Loucy (cell line): ENCODE measurements around the gene RAB15.
A peak's percentile ranks its signal among the peaks of the same experiment; 100 is the strongest.

Experiments
- H2AFZ ChIP-seq: fragments of 200-600 bp; sonication (generic); 2 replicates; pipeline ENCODE4 v1.6.0; 2016; ENCODE audit warnings: antibody characterized with exemption, mild to moderate bottlenecking, low read length, moderate library complexity
- H3F3A ChIP-seq: fragments of 200-600 bp; 2 replicates; pipeline ENCODE4 v1.6.0; 2016; ENCODE audit warnings: antibody characterized with exemption, low read depth, mild to moderate bottlenecking
- H3K27me3 ChIP-seq: fragments of 200-600 bp; sonication (generic); 2 replicates; pipeline ENCODE4 v1.6.1; 2014; ENCODE audit warnings: low read length, mild to moderate bottlenecking; ENCODE audit not compliant: insufficient read depth, poor library complexity, severe bottlenecking
- H3K36me3 ChIP-seq: fragments of 200-600 bp; sonication (generic); 2 replicates; pipeline ENCODE4 v1.6.1; 2016; ENCODE audit warnings: low read length; ENCODE audit not compliant: insufficient read depth
- H3K4me1 ChIP-seq: fragments of 200-600 bp; sonication (generic); 2 replicates; pipeline ENCODE4 v1.5.1; 2014; ENCODE audit warnings: low read length, mild to moderate bottlenecking; ENCODE audit not compliant: insufficient read depth, poor library complexity, severe bottlenecking
- H3K4me2 ChIP-seq: fragments of 200-600 bp; sonication (generic); 2 replicates; pipeline ENCODE4 v1.6.0; 2014; ENCODE audit warnings: antibody characterized with exemption, low read length, low read depth, mild to moderate bottlenecking; ENCODE audit not compliant: poor library complexity, severe bottlenecking
- H3K4me3 ChIP-seq: fragments of 200-600 bp; sonication (generic); 2 replicates; pipeline ENCODE4 v1.5.1; 2014; ENCODE audit warnings: low read length, mild to moderate bottlenecking, mixed read lengths; ENCODE audit not compliant: poor library complexity, severe bottlenecking
- H3K79me2 ChIP-seq: fragments of 200-600 bp; sonication (generic); 2 replicates; pipeline ENCODE4 v1.6.1; 2014; ENCODE audit warnings: low read length; ENCODE audit not compliant: insufficient read depth
- H3K9ac ChIP-seq: fragments of 200-600 bp; sonication (generic); 2 replicates; pipeline ENCODE4 v1.6.0; 2014; ENCODE audit warnings: mild to moderate bottlenecking, low read depth, low read length, moderate library complexity; ENCODE audit not compliant: poor library complexity, severe bottlenecking
- H3K9me2 ChIP-seq: fragments of 200-600 bp; sonication (generic); replicated peaks from 2 replicates; pipeline ENCODE4 v1.6.1; 2016; ENCODE audit warnings: low read depth, low read length, mixed read lengths
- H3K9me3 ChIP-seq: fragments of 200-600 bp; sonication (generic); 2 replicates; pipeline ENCODE4 v1.6.1; 2014; ENCODE audit warnings: mild to moderate bottlenecking, antibody characterized with exemption, low read length, low read depth; ENCODE audit not compliant: insufficient read depth
- H4K20me1 ChIP-seq: fragments of 200-600 bp; sonication (generic); 2 replicates; pipeline ENCODE4 v1.6.0; 2014; ENCODE audit warnings: antibody characterized with exemption, low read length, mild to moderate bottlenecking; ENCODE audit not compliant: insufficient read depth, poor library complexity, severe bottlenecking
- EZH2phosphoT487 ChIP-seq: fragments of 200-600 bp; IDR thresholded peaks from 2 replicates; pipeline ENCODE4 v1.6.1; 2018; ENCODE audit warnings: antibody characterized with exemption, mild to moderate bottlenecking, moderate library complexity, borderline replicate concordance
- TF ChIP-seq, protein P1 (sequence below): fragments of 200-600 bp; sonication (generic); conservative IDR thresholded peaks from 2 replicates; pipeline ENCODE4 v1.5.1; 2014; ENCODE audit warnings: mild to moderate bottlenecking, antibody characterized with exemption, low read length

The RAB15 gene

DNA sequence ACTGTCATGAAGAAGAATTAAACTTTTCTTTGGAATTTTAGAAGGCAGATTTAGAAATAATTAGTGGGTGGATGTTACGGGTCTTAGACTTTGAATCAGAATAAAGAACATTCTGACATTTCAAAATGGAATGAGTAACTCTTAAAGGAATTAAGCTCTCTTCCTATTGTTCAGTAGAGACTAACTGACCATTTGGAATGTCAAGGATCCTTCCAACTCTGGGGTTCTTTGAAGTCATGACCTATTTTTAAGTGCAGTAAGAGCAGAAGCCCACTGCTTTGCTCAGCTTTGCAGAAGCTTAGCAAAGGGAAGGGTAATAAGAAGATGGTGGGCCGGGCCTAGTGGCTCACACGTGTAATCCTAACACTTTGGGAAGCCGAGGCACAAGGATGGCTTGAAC, 53.9 kb downstream of the RAB15 start:
- H3K27me3 ChIP-seq: no peaks in the 10 kb centered on the region
- H3K9me2 ChIP-seq: no peaks in the 10 kb centered on the region
- peaks cover 41% of the 10 kb centered on the region for H3K79me2 ChIP-seq
- H4K20me1 ChIP-seq: peaks cover 11% of the 10 kb centered on the region
- H3K4me1 ChIP-seq: peaks cover 24% of the 10 kb centered on the region
- no peak for TF ChIP-seq EZH2phosphoT487
- TF ChIP-seq, protein P1, sequence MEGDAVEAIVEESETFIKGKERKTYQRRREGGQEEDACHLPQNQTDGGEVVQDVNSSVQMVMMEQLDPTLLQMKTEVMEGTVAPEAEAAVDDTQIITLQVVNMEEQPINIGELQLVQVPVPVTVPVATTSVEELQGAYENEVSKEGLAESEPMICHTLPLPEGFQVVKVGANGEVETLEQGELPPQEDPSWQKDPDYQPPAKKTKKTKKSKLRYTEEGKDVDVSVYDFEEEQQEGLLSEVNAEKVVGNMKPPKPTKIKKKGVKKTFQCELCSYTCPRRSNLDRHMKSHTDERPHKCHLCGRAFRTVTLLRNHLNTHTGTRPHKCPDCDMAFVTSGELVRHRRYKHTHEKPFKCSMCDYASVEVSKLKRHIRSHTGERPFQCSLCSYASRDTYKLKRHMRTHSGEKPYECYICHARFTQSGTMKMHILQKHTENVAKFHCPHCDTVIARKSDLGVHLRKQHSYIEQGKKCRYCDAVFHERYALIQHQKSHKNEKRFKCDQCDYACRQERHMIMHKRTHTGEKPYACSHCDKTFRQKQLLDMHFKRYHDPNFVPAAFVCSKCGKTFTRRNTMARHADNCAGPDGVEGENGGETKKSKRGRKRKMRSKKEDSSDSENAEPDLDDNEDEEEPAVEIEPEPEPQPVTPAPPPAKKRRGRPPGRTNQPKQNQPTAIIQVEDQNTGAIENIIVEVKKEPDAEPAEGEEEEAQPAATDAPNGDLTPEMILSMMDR: no peak
- no peak overlapping the region for H3K4me2 ChIP-seq
- no peaks in the 10 kb centered on the region for H3F3A ChIP-seq
- H3K36me3 ChIP-seq: no peaks in the 10 kb centered on the region
- no peak overlapping the region for H3K4me3 ChIP-seq
- H3K9ac ChIP-seq: no peak overlapping the region
- no peak overlapping the region for H2AFZ ChIP-seq
- H3K9me3 ChIP-seq: no peaks in the 10 kb centered on the region

DNA sequence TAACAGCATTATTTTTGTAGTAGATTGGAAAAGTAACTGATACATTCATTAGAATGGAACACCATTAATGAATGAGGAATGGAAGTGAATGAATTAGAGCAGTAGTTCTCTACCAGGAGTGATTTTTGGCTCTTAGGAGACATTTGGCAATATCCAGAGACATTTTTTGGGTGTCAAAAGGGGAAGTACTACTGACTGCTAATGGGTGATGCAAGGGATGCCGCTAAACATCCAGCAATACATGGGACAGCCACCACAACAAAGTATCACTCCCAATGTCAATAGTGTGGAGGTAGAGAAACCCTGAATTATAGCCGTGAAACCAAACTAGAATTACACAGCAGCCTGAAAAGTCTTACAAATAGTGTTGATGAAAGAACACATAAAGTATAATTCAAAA, 56.3 kb downstream of the RAB15 start:
- no peaks in the 10 kb centered on the region for H3K9me3 ChIP-seq
- H3K9ac ChIP-seq: peak overlapping the region; percentile 93
- peak overlapping the region; percentile 93 for H3K4me3 ChIP-seq
- TF ChIP-seq, protein P1: no peak
- TF ChIP-seq EZH2phosphoT487: no peak
- peak overlapping the region; percentile 99 for H3K4me2 ChIP-seq
- H3K27me3 ChIP-seq: no peaks in the 10 kb centered on the region
- peaks cover 41% of the 10 kb centered on the region for H3K79me2 ChIP-seq
- H3K9me2 ChIP-seq: no peaks in the 10 kb centered on the region
- peaks cover 24% of the 10 kb centered on the region for H3K4me1 ChIP-seq
- no peaks in the 10 kb centered on the region for H3K36me3 ChIP-seq
- no peak overlapping the region for H2AFZ ChIP-seq
- H4K20me1 ChIP-seq: peaks cover 11% of the 10 kb centered on the region
- peaks cover 3% of the 10 kb centered on the region; the same call in 1 of the 2 replicates for H3F3A ChIP-seq

DNA sequence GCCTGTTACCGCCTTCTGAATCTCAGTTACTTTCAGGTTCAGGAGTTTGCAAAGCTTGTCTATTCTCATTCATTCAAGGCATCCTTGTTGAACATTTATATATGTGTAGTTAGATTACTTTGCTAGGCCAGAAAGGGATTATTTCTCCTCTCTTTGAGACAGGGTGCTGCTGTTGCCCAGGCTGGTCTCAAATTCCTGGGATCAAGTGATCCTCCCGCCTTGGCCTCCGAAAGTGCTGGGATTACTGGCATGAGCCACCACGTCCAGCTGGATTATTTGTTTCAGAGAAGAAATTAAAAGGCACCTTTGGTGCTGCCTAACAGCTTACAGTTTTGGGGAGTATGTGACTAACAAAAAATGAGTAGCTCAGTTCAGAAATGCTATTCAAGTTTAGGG, 57.1 kb downstream of the RAB15 start:
- Histone ChIP-seq H3K27me3 (no peaks in the 10 kb centered on the region), H3K4me3 (peak overlapping the region; percentile 93), H3K4me2 (peak overlapping the region; percentile 99), H2AFZ (peak overlapping the region; percentile 77; the same call in 1 of the 2 replicates), H3K9ac (peak overlapping the region; percentile 93), H3K36me3 (no peaks in the 10 kb centered on the region), H3K4me1 (peaks cover 24% of the 10 kb centered on the region), H3K9me3 (no peaks in the 10 kb centered on the region), H3F3A (peaks cover 3% of the 10 kb centered on the region; the same call in 1 of the 2 replicates), H3K9me2 (no peaks in the 10 kb centered on the region), H3K79me2 (peaks cover 41% of the 10 kb centered on the region), H4K20me1 (peaks cover 11% of the 10 kb centered on the region)
- TF ChIP-seq, protein P1: no peak
- no peak for TF ChIP-seq EZH2phosphoT487
